Small intestine (tissue), 7 donors: ENCODE results near the gene TAS1R3. TPM values are rescaled to one million over a fixed set of nuclear protein-coding genes. Genes with fewer than 3 reads are reported as not detected.
A peak's percentile ranks its signal among the peaks of the same experiment; 100 is the strongest.

Source experiments
- DNase-seq, 2 donors: peaks; one replicate each; pipeline versions ENCODE4 v3.0.0 to v3.0.0-alpha.2; 2013
- FAIRE-seq: peaks from 2 replicates; lab custom pipeline; 2012; peaks lifted over from hg19 to GRCh38; lab: Jason Lieb, UNC
- H3K27ac ChIP-seq, 3 donors: one replicate each; pipeline ENCODE4 v1.5.1; 2013; ENCODE audit warnings: low read length in 2 of 3, mild to moderate bottlenecking in 2 of 3, control low read depth in 1 of 3, inconsistent platforms in 1 of 3, low read depth in 1 of 3, moderate library complexity in 1 of 3
- H3K27me3 ChIP-seq, 3 donors: one replicate each; pipeline ENCODE4 v1.6.1; 2013; ENCODE audit warnings: low read length in 3 of 3, inconsistent platforms in 1 of 3; ENCODE audit not compliant: control insufficient read depth in 3 of 3, insufficient read depth in 3 of 3
- H3K36me3 ChIP-seq, 3 donors: one replicate each; pipeline ENCODE4 v1.6.1; 2013; ENCODE audit warnings: low read length in 3 of 3, inconsistent platforms in 1 of 3, low read depth in 1 of 3, mild to moderate bottlenecking in 1 of 3, moderate library complexity in 1 of 3; ENCODE audit not compliant: control insufficient read depth in 3 of 3, insufficient read depth in 2 of 3
- H3K4me1 ChIP-seq, 3 donors: one replicate each; pipeline ENCODE4 v1.6.1; 2013; ENCODE audit warnings: low read length in 2 of 3, inconsistent platforms in 1 of 3, low read depth in 1 of 3, mild to moderate bottlenecking in 1 of 3, moderate library complexity in 1 of 3; ENCODE audit not compliant: control insufficient read depth in 3 of 3, insufficient read depth in 2 of 3
- H3K4me3 ChIP-seq, 3 donors: one replicate each; pipeline ENCODE4 v1.5.1; 2013; ENCODE audit warnings: low read length in 3 of 3, control low read depth in 1 of 3, inconsistent platforms in 1 of 3, low read depth in 1 of 3, mild to moderate bottlenecking in 1 of 3, moderate library complexity in 1 of 3
- H3K9me3 ChIP-seq, 2 donors: one replicate each; pipeline ENCODE4 v1.6.1; 2013; ENCODE audit warnings: low read depth in 1 of 2, low read length in 1 of 2; ENCODE audit not compliant: control insufficient read depth in 2 of 2, insufficient read depth in 1 of 2
- WGBS, 3 donors: extraction: QIAGEN DNeasy Blood & Tissue Kit; methylation state at CpG; one replicate each; pipeline ENCODE4 v1.1.7; 2013; 5-methylcytosine and 5-hydroxymethylcytosine counted together
- polyA plus RNA-seq, 4 donors: library from polyadenylated mRNA; stranded (reverse) in 3 of 4; unstranded in 1 of 4; fragments of 200-250 nt in 3 of 4; fragments of 120-200 nt in 1 of 4; gene quantifications; one replicate each; pipeline versions ENCODE4 v1.2.1 to v1.2.3, GENCODE V29; 2013
- donor health status: healthy with polysubstance abuse.
- donor health status: control.
- donor health status: control.
- donor health status: Bipolar disorder and iron deficiency.
- donor health status: healthy.

Gene TAS1R3
- polyA plus RNA-seq, 4 donors = 0.33 to 0.99 (median 0.63) TPM

DNA sequence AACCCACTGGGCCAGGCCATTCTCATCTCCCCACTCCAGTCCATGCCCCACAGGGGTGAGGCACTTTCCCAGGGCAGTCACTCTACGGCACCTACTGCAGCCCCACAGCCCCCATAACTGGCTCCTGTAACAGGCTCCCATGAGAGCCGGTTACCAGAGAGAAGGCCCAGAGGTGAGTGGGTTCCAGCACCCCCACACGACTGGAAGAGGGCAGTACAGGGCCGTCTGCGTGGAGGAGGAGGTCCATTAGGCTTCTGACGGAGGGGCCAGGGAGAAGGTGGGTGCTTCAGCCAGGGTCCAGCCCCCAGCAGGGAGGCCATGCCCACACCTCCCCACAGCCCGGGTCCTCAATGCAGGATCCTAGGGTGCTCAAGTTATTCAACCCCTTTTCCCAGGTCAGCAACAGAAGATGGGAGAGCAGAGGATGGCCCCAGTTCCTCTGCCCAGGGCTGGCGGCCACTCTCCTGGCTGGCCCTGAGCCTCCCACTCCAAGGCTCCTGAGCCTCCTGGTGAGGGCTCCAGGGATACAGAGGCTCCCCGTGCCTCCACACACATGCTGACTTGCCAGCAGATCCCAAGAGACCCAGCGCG lies 24.9 kb upstream of the TAS1R3 start:
- DNase-seq = no peak
- WGBS, 3 donors = 29 to 40% (median 37%) methylated on average over 11 of the region's 11 CpGs
- no peaks in the 10 kb centered on the region for H3K27me3 ChIP-seq
- H3K27ac ChIP-seq = peak overlapping the region in 2 of 3 donors; percentile 75 to 77
- peaks cover 0 to 42% (median 0%) of the 10 kb centered on the region in 3 donors for H3K36me3 ChIP-seq
- peak overlapping the region in 2 of 3 donors; percentile 68 to 76 for H3K4me3 ChIP-seq
- no peaks in the 10 kb centered on the region for H3K9me3 ChIP-seq
- peaks cover 7 to 34% (median 13%) of the 10 kb centered on the region in 3 donors for H3K4me1 ChIP-seq
- no peak for FAIRE-seq

GRCh38 chr1:1306661-1307260 lies 24.3 kb upstream of the TAS1R3 start:
- WGBS, 3 donors = 19 to 37% (median 37%) methylated on average over 27 of the region's 27 CpGs
- no peaks in the 10 kb centered on the region for H3K27me3 ChIP-seq
- peak; percentile 46 to 67 for DNase-seq
- peaks cover 7 to 34% (median 13%) of the 10 kb centered on the region in 3 donors for H3K4me1 ChIP-seq
- peak overlapping the region; percentile 20 to 85 (median 75) for H3K27ac ChIP-seq
- H3K4me3 ChIP-seq = peak overlapping the region; percentile 65 to 76 (median 68)
- no peaks in the 10 kb centered on the region for H3K9me3 ChIP-seq
- H3K36me3 ChIP-seq = peaks cover 0 to 47% (median 2%) of the 10 kb centered on the region in 3 donors
- FAIRE-seq = no peak

DNA sequence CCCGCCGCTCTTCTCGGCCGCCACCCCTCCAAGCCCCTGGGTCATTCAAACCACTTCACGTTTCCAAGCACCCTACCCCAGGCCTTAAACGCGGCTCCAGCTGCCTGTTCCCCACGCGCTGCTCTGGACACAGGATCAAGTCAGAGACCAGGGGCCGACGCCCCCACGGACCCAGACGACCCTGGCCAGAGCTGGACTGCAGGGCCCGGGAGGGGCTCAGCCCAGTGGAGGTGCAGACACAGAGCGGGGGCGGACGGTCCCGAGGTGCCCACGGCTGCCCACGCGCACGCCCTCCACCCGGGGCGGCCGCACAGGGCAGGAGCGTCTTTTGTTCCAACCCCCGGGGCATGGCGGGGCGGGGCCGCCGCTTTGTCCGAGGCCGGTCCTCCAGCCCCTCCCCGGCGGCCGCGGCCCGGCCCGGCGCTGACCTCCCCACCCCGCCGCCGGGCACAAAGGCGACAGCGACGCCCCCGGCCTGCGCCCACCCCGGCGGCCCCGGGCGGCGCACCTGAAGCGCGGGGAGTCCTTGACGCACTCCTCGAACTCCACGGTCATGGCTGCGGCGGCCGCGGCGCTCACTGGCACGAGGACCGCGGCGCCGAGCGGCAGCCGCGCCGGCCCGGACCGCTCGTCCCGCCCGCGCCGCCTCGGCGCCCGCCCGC lies 23.7 kb upstream of the TAS1R3 start:
- peaks cover 0 to 47% (median 4%) of the 10 kb centered on the region in 3 donors for H3K36me3 ChIP-seq
- 0 to 1% (median 1%) methylated on average over 31 to 83 of the region's 83 CpGs for WGBS, 3 donors
- H3K4me1 ChIP-seq = peaks cover 7 to 34% (median 13%) of the 10 kb centered on the region in 3 donors
- H3K4me3 ChIP-seq = peak overlapping the region; percentile 65 to 76 (median 68)
- no peaks in the 10 kb centered on the region for H3K27me3 ChIP-seq
- DNase-seq (peak in 1 of 2 donors; percentile 34), FAIRE-seq (no peak)
- H3K27ac ChIP-seq = peak overlapping the region; percentile 69 to 85 (median 82)
- H3K9me3 ChIP-seq = no peaks in the 10 kb centered on the region

- Histone ChIP-seq H3K27me3 (no peaks in the 10 kb centered on the region), H3K4me3 (peak within 1 kb of the TSS; percentile 69 to 83 (median 76)), H3K36me3 (peaks cover 6 to 47% (median 9%) of the 10 kb centered on the region in 3 donors), H3K4me1 (peaks cover 7 to 34% (median 13%) of the 10 kb centered on the region in 3 donors), H3K27ac (peak within 1 kb of the TSS; percentile 89 to 95 (median 95)), H3K9me3 (no peaks in the 10 kb centered on the region)
- WGBS, 3 donors = 1% methylated on average over 82 to 130 of the region's 131 CpGs
- FAIRE-seq (no peak), DNase-seq (peak; percentile 90 to 96)
Measured at GRCh38 chr1:1307923-1308755, 22.9 kb upstream of the TAS1R3 start, which contains the start of the genes ACAP3 and PUSL1. Gene ACAP3, minus strand, starts transcription at chr1:1307930. Its CDS starts 115 bp downstream, at chr1:1307815. Gene PUSL1, plus strand, starts transcription at chr1:1308597. Its CDS starts 47 bp downstream, at chr1:1308644.

DNA sequence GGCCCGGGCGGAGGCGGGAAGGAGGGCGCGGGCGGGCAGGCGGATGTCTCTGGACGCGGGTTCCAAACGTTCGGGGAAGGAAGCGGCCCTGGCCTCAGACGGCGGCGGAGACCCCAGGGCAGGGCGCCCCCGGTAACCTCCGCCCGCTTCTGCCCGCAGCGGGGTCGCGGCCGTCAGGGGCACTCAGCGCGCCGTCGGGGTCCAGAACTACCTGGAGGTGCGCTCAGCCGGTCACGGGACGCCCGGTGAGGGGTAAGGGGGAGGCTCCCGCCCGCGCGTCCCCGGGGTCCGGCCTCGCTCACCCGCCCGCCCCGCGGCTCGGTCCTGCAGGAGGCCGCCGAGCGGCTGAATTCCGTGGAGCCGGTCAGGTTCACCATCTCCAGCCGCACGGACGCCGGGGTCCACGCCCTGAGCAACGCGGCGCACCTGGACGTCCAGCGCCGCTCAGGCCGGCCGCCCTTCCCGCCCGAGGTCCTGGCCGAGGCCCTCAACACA lies 22.3 kb upstream of the TAS1R3 start:
- FAIRE-seq (no peak), DNase-seq (no peak)
- Histone ChIP-seq H3K9me3 (no peaks in the 10 kb centered on the region), H3K4me3 (peak overlapping the region; percentile 69 to 83 (median 70)), H3K27ac (peak overlapping the region; percentile 77 to 89 (median 78)), H3K36me3 (peaks cover 9 to 47% (median 9%) of the 10 kb centered on the region in 3 donors), H3K4me1 (peaks cover 7 to 34% (median 13%) of the 10 kb centered on the region in 3 donors), H3K27me3 (no peaks in the 10 kb centered on the region)
- 0 to 1% (median 0%) methylated on average over 43 to 66 of the region's 66 CpGs for WGBS, 3 donors

GRCh38 chr1:1309251-1310108 lies 21.6 kb upstream of the TAS1R3 start:
- Histone ChIP-seq H3K9me3 (no peaks in the 10 kb centered on the region), H3K4me1 (peaks cover 7 to 33% (median 13%) of the 10 kb centered on the region in 3 donors), H3K27ac (peak overlapping the region; percentile 60 to 89 (median 78)), H3K36me3 (peaks cover 11 to 53% (median 15%) of the 10 kb centered on the region in 3 donors), H3K4me3 (peak overlapping the region; percentile 69 to 83 (median 70)), H3K27me3 (no peaks in the 10 kb centered on the region)
- peak; percentile 50 to 66 for DNase-seq
- 14 to 29% (median 21%) methylated on average over 53 to 57 of the region's 57 CpGs for WGBS, 3 donors
- FAIRE-seq = no peak

GRCh38 chr1:1310109-1310385 lies 21.0 kb upstream of the TAS1R3 start:
- Histone ChIP-seq H3K27me3 (no peaks in the 10 kb centered on the region), H3K4me1 (peaks cover 7 to 28% (median 12%) of the 10 kb centered on the region in 3 donors), H3K4me3 (peak overlapping the region in 1 of 3 donors; percentile 70), H3K27ac (no peak overlapping the region), H3K9me3 (no peaks in the 10 kb centered on the region), H3K36me3 (peaks cover 16 to 59% (median 18%) of the 10 kb centered on the region in 3 donors)
- FAIRE-seq (no peak), DNase-seq (no peak)
- WGBS, 3 donors = 76 to 78% (median 77%) methylated on average over 3 of the region's 3 CpGs
